GM18526 (cell line): ENCODE data around the gene PRIMPOL.

Experiments
- POLR2A ChIP-seq: IDR thresholded peaks from 3 replicates; pipeline ENCODE4 v1.6.1; 2011; ENCODE audit not compliant: insufficient read length; ENCODE audit errors: extremely low read depth

PRIMPOL gene

DNA sequence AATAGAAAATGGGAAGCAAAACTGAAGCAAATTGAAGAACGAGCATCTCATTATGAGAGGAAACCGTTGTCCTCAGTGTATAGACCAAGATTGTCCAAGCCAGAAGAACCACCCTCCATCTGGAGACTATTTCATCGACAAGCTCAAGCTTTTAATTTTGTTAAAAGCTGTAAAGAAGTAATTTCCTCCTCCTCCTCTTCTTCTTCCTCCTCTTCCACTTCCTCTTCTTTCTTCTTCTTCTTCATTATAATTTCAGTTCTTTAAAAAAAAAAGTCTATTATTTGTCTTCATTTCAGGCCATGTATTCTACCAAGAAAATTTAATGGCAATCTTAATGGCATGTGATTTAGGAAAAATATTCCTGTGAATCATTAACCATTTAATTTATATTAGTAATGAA is 7.6 kb downstream of the PRIMPOL start:
- no peak for TF ChIP-seq POLR2A

DNA sequence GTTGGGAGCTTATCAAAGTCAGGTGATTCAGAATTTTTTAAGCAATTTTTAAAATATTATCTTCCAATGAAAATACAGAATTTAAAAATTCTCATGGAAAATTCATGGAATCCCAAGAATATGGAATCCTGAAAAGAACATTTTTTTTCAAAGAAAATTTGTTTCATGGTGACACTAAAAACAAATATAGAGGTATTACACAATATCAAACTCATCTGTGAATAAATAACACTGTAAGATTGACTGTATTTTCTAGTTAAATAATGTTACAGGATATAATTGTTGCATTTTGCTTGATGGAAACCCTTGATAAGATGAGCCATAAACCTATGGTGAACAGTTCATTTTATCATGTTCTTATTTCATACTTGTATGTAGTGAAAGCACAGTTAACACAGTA is 11.4 kb downstream of the PRIMPOL start:
- no peak for TF ChIP-seq POLR2A

DNA sequence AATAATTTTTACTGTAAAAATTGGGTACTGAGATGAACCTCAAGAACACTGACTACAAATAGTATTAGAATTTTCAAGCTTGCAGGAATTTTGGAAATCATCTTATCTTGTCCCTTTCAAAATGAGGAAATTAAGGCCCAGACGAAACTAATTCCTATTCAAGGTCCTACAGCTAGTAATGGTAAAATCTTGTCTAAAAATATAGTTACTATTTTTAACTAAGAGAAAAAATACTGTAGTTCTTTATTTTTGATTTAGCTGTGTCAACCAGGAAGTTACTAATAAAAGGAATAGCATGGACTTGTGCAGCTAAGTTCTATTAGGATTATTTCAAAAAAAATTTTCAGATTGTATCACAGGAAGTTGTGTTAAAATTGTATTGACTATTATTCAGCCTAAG is 12.7 kb downstream of the PRIMPOL start:
- no peak for TF ChIP-seq POLR2A

DNA sequence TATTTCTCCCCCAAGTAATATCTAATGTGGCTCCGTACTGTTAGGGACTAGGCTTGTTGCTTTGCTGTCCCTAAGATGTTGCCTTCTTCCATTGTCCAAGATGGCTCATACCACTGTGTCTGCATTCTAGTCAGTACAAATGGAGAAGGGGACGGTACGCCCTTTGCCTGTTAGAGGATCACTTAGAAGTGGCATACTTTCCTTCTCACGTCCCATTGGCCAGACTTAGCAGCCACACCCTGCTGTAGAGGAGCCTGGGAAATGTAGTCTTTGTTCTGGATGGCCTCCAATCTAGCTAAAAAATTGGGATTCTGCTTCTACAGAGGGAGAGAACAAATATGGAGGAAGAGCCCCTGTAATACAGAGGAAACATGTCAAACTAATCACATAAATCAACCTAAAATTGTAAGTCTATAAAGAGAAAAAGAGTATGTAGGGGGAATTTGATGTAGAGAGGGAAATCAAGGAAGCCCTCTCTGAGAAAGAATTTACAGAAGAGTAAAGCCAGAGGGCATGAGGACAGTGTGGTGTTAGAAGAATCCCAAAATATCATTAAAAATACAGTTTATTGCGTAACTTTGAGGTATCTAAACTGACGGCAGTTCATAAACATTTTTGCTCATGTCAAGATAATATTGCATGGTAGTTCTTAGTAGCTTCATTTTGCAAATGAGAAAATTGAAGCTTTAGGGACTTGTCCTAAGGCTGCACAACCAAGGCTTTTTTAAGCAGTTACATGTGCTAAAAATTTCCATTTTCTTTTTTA is 15.1 kb downstream of the PRIMPOL start:
- TF ChIP-seq POLR2A: no peak

DNA sequence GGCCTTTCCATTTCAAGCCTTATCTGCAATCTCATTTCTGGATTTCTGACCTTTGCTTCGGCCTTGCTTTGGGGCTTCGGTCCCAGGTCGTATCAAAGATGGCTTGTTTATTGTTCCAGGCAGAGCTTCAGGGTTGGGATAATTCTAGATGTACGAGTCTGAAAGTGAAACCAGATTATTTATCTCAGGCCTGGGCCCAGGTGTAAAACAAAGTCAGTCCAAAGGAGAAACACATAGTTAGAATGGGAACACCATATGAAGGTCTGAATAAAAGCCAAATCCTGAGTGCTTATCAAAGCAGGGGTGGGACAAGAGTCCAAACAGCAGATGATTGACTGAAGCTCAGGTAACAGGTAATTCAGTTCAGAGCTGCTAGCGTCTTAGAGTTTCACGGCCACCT is 17.1 kb downstream of the PRIMPOL start:
- TF ChIP-seq POLR2A: no peak

DNA sequence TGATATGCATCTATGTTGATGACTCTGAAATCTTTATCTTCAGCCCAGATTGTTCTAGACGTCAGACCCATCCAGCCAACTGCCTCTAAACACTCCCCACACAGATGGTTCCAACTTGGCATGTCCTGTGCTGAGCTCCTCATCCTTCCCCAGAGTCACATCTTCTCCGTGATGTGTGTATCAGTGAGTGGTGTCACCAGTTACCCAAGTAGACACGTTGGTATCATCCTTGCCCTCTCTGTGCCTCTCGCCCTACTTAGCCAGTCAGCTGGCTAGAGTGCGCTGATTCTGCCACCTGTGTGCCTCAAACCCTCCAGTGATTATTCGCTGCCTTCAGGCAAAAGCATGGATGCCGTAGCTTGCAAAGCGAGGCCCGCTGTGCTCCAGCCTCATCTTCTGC is 18.6 kb downstream of the PRIMPOL start:
- TF ChIP-seq POLR2A: no peak

DNA sequence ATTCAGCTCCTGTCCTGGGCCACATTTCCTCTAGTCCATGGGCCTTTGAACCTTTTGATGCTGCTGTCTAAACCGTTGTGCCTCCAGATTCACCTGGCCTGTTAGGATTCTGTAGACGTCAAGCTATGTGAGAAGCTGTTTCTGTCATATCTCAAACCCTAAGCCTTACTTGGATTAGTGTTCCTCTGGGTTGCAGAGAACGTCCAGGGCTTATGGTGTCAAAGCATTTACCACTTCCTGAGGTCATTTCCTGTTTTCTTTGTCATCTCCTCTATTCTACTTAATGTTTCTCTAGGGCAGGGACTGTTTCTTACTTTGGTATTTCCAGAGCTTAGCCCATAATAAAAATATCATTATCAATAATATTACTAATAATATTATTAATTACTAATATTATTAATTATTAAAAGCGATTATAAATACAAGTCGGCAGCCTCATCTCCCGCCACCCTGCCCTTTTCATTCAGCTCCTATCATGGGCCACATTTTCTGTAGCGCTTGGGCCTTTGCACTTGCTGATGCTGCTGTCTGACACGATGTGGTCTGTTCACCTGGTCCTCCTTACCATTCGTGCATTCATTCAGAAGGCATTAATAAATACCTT is 19.1 kb downstream of the PRIMPOL start:
- no peak for TF ChIP-seq POLR2A

DNA sequence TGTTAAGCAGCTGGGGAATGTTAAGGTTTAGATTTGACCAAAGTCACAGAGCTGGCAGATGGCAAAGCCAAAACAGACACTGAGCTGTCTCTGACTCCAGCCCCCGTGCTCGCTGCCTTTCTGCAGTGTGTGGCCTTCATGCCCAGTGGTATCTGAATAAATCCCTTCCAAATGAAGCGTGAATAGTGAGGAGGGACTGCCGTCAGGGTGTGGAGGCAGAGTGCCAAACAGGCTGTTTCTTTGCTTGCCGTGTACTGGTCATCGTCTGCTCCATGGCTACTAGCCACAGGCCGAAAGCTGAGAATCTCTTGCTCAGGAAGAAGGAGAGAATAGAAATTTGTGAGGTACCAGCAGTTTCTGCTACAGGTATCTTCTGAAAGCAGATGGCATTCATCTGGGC is 19.7 kb downstream of the PRIMPOL start:
- TF ChIP-seq POLR2A: no peak

DNA sequence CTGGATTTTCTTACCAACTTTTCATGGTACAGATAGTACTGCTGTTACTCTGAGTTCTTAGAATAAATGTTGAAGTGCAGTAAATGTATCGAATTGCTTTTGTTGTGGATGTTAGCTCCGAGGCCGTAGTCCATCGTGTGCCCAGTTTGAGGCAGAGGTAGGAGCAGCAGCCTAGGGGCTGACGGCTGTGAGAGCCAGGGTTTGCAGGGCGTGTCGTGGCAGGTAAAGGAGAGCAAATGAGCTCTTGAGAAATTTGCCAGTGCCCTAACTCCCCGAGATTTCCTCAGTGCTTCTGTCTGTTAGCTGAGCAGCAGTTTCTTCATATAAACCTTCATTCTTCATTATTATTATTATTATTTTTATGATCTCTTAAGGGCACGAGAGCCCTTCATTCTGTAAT is 21.6 kb downstream of the PRIMPOL start:
- no peak for TF ChIP-seq POLR2A

DNA sequence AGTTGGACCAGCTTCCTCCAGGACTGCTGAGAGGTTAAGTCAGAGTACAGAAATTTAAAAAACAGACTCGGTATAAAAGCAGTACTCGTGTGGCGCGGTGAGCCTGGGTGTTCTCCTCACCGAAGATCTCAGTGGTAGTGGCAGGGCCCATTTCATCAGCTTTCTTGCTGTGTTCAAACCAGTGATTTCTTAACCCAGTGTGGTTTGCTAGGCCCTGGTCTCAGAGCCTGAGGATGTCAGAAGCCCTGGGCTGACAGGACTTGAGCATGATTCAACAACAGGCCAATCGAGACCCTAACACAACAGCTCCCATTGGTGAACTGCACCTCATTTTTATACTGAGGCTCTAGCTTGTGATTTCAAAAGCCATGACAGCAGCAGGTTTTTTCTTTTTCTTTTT is 23.2 kb downstream of the PRIMPOL start:
- no peak for TF ChIP-seq POLR2A

DNA sequence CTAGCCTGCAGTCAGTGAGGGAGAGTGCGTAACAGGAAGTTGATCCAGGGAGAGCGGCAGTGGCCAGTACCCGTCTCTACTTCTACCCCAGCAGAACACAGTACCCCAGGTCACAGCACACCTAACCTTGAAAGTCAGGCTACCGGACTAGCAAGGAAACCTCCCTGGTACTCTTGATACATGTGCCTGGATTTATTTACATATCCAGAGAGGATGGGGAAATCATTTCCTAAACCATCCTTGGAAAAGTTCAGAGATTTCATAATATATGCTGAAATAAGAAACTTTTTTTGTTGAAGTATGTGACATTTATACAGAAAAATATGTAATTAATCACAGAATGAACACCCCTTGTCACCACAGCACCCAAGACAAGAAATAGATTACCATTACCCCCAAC is 24.5 kb downstream of the PRIMPOL start:
- TF ChIP-seq POLR2A: no peak

DNA sequence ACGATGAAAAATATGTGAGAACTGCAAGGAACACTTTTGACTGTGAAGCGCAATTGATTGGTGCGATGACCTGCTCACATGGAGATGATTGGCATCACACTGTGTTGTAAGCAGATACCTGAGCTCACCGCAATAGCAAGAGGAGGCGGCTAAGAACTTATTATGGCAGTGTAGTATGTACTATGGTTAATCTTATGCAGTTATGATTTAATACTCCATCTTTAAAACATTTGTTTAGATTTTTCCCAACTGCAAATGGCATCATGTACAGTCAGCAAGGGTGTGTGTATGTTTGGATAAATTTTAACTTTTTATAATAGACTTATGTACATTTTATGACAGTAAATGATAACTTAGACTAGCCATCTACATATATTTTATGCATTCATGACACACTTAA is 25.5 kb downstream of the PRIMPOL start:
- no peak for TF ChIP-seq POLR2A

DNA sequence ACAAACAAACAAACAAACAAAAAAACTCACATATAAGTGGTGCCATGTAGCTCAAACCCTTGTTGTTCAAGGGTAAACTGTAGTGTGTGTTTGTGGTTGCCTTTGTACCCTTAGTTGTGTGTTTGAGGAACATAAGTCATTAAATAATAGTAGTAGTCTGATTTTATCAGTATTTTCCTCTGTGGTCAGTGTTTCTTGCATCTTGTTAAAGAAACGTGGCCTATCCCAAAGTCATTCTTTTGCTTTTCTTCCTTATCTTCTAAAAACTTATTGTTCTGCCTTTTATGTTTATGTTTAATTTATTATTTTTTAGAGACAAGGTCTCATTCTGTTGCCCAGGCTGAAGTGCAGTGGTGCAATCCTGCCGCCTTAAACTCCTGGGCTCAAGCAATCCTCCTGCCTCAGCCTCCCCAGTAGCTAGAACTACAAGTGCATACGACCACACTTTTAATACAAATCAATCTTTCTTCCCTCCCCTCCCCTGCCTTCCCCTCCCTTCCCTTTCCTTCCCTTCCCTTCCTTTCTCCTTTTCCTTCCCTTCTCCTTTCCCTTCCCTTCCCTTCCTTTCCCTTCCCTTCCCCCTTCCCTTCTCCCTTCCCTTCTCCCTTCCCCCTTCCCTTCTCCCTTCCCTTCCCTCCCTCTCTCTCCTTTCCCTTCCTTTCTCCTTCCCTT is 26.4 kb downstream of the PRIMPOL start:
- TF ChIP-seq POLR2A: no peak

DNA sequence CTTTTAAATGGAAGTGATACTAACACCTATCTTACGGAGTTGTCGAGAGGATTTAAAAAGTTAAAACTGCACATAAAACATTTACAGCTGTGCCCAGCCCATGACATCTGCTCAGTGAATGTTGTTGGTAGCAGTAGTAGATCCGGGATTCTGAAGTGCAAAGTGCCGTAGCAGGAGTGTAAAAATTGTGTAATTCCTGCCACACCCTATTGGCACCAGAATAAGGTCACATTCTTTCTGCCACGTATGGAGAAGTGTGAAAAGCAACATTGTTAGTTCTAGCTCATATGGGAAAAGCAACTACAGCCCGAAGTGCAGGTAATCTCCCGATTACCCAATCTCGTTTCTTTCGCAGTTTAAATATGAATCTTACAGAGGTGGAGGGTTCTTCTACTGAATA is 31.2 kb downstream of the PRIMPOL start:
- no peak for TF ChIP-seq POLR2A

DNA sequence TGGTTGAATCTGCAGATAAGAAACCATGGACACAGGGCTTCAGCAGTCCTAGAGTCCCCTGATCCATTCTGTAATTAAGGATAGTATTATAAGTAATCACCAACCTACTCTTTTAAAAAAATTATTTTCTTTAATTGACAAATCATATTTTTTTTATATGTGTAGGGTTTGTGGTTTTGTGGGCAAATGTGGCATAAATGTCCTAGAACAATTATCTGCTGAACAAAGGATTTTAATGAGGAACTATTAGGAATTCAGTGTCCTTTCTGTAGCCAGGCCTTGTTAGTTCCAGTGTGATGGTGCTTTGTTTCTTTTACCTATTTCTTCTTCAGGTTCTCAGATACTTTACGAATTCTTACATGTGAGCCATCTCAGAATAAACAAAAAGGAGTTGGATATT is 32.4 kb downstream of the PRIMPOL start:
- no peak for TF ChIP-seq POLR2A

DNA sequence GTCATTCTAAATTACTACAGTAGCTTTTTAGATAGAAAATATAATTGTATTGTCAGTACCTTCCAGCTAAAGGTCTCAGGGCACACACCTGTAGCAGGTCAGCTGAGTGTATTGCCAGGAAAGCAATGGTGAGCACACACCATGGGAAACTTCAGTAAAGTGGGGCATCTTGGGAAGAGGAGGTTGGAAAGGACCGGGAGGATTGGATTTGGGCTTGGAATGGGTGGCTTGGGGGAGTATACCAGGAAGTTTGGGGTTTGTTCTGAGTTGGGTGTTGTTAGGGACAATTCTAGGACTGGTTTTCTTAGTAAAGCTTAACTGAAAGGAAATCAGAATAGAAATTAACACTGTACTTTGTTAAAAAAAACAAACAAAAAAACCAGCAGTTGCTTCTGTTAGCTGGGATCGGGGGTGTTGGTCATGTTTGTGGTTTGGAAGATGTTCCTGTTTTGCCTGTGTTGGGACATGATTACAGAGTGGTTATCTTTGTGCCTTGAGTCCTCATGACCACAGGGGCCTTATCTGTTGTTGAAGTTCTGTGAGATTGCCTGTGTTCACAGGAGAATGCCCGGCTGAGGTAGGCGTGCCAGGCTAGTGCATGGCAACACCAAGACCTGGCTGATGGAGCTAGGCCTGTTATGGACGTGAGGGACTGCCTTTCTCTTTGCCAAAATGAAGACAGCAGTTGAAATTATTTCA is 35.1 kb downstream of the PRIMPOL start:
- no peak for TF ChIP-seq POLR2A
